Common myeloid progenitor, CD34-positive (primary cell): ENCODE results near the gene TMEM63B.
A peak's percentile ranks its signal among the peaks of the same experiment; 100 is the strongest.

Experiments used
- CTCF ChIA-PET: fragments of 350-600 bp; sonication (Branson Sonifier 250); formaldehyde crosslinking; loops from one replicate; lab custom pipeline; 2021; ENCODE audit warnings: antibody characterized with exemption; lab: Charles Lee
- POLR2A ChIA-PET: fragments of 350-600 bp; sonication (Branson Sonifier 250); formaldehyde crosslinking; loops from one replicate; lab custom pipeline; 2021; ENCODE audit warnings: antibody characterized with exemption; lab: Charles Lee
- DNase-seq, 3 donors: peaks; one replicate each; pipeline versions ENCODE4 v3.0.0 to v3.0.0-alpha.2; 2013
- H3K27ac ChIP-seq, 2 experiments: 1 replicate in 1 of 2; 2 replicates in 1 of 2; pipeline ENCODE4 v1.7.0; 2013; ENCODE audit warnings: inconsistent platforms in 2 of 2, low read length in 2 of 2, mild to moderate bottlenecking in 2 of 2, low read depth in 1 of 2, moderate library complexity in 1 of 2; ENCODE audit not compliant: severe bottlenecking in 2 of 2, insufficient read depth in 1 of 2, poor library complexity in 1 of 2
- H3K27me3 ChIP-seq, 5 experiments: replicated peaks in 2 of 5; 1 replicate in 3 of 5; 2 replicates in 2 of 5; pipeline versions ENCODE4 v1.6.1 to v1.7.0; 2013; ENCODE audit warnings: low read length in 4 of 5, mild to moderate bottlenecking in 2 of 5, moderate library complexity in 2 of 5, inconsistent platforms in 1 of 5; ENCODE audit not compliant: insufficient read depth in 5 of 5, control insufficient read depth in 4 of 5
- H3K36me3 ChIP-seq, 4 experiments: 1 replicate in 2 of 4; 2 replicates in 2 of 4; pipeline versions ENCODE4 v1.6.1 to v1.7.0; 2013; ENCODE audit warnings: low read length in 3 of 4, control low read depth in 1 of 4, mild to moderate bottlenecking in 1 of 4; ENCODE audit not compliant: control insufficient read depth in 4 of 4, insufficient read depth in 4 of 4
- H3K4me1 ChIP-seq, 4 experiments: 1 replicate in 3 of 4; 2 replicates in 1 of 4; pipeline versions ENCODE4 v1.6.1 to v1.7.1; 2013; ENCODE audit warnings: low read length in 3 of 4, mild to moderate bottlenecking in 3 of 4, control low read depth in 1 of 4, inconsistent platforms in 1 of 4, moderate library complexity in 1 of 4; ENCODE audit not compliant: control insufficient read depth in 4 of 4, insufficient read depth in 4 of 4; ENCODE audit errors: control extremely low read depth in 1 of 4
- H3K4me3 ChIP-seq, 7 experiments: 1 replicate in 4 of 7; 2 replicates in 3 of 7; pipeline versions ENCODE4 v1.5.1 to v1.7.0; 2013; ENCODE audit warnings: mild to moderate bottlenecking in 7 of 7, low read length in 6 of 7, moderate library complexity in 6 of 7, inconsistent platforms in 2 of 7, low read depth in 2 of 7, control low read depth in 1 of 7; ENCODE audit not compliant: insufficient read depth in 4 of 7, control insufficient read depth in 1 of 7; ENCODE audit errors: extremely low read depth in 1 of 7
- H3K9me3 ChIP-seq, 5 experiments: 1 replicate in 4 of 5; 2 replicates in 1 of 5; pipeline versions ENCODE4 v1.6.1 to v1.7.1; 2013; ENCODE audit warnings: low read length in 4 of 5, mild to moderate bottlenecking in 2 of 5, inconsistent platforms in 1 of 5, low read depth in 1 of 5, moderate library complexity in 1 of 5; ENCODE audit not compliant: control insufficient read depth in 4 of 5, insufficient read depth in 2 of 5; ENCODE audit errors: control extremely low read depth in 1 of 5
- WGBS: methylation state at CpG from one replicate; pipeline ENCODE4 v1.1.5; 2013; ENCODE audit not compliant: insufficient coverage; 5-methylcytosine and 5-hydroxymethylcytosine counted together

Gene TMEM63B

DNA sequence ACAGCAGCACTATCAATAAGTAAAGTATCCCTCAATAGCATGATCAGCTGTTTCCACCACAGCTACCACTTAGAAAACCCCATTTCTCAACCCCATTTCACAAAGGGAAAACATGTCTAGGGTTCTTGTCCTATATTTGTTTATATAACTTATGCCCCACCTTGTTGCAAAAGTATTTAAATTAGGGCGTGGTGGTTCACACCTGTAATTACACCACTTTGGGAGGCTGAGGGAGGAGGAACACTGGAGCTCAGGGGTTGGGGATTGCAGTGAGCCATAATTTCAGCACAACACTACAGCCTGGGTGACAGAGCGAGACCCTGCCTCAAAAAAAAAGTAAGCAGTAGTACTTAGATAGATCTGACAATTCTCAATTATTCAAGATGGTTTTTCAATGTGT is 3.8 kb upstream of the TMEM63B start:
- ChIA-PET CTCF (interaction anchor here (0.6 to 2.7 kb wide), 5 partner anchors 17 to 145 kb away, joined by 3 to 6 read pairs (median 3); no protein-coding TSS in a partner anchor), POLR2A (interaction anchor here (0.6 kb wide), 1 partner anchor 207 kb away, joined by 3 read pairs; no protein-coding TSS in a partner anchor)
- Histone ChIP-seq H3K27ac (no peak overlapping the region), H3K4me3 (no peak overlapping the region), H3K4me1 (peaks cover 28 to 56% (median 40%) of the 10 kb centered on the region in 4 experiments), H3K27me3 (peaks cover 0 to 27% (median 10%) of the 10 kb centered on the region in 5 experiments), H3K36me3 (peaks cover 0 to 4% (median 0%) of the 10 kb centered on the region in 4 experiments), H3K9me3 (no peaks in the 10 kb centered on the region)
- no peak for DNase-seq
- WGBS = 100% methylated on average over 1 of the region's 2 CpGs

DNA sequence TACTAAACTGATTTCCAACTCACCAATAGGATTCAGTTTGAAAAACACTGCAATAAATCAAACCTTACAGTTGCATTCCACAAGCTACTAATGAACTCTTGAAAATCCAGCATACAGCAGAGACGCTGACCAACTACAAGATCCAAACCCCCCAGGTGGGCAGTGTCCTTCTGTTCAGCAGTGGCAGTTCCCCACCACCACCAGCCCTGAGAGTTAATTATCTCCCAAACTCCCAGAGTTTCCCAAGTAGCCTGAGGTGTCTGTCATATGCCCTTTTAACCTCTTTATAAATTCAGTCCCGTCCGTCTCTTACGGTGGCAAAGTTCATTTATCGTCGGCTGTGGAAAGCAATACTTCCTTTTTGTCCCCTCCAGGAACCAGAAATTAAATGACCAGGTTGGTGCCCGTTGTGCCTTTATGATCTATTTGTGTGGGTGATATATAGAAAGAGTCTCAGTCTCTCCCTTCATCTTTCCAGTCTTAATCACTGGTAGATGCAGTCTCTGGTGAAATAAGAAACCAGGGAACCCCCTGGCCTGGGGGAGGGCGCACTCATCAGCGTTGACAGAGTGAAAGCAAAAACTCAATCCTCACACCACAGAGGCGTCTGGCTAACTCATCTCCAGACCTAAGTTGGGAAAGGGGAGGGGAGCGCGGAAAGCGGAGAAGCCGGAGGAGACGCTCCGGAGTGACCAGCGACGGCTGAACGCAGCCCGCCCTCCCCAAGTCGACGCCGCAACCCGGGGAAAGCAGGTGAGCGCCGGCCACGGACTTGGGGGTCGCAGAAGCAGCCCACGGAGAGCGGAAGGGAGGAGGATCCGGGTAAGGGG is 819 bp upstream of the TMEM63B start:
- Histone ChIP-seq H3K36me3 (peaks cover 0 to 4% (median 0%) of the 10 kb centered on the region in 4 experiments), H3K27me3 (peaks cover 0 to 13% (median 9%) of the 10 kb centered on the region in 5 experiments), H3K4me3 (peak overlapping the region; percentile 77 to 91 (median 85)), H3K27ac (peak overlapping the region in 1 of 2 experiments; percentile 83), H3K4me1 (peaks cover 28 to 56% (median 42%) of the 10 kb centered on the region in 4 experiments), H3K9me3 (no peaks in the 10 kb centered on the region)
- DNase-seq = peak; percentile 47 to 86 (median 79)
- CTCF ChIA-PET = no interaction called here
- 6% methylated on average over 18 of the region's 31 CpGs for WGBS
- POLR2A ChIA-PET = no interaction called here

DNA sequence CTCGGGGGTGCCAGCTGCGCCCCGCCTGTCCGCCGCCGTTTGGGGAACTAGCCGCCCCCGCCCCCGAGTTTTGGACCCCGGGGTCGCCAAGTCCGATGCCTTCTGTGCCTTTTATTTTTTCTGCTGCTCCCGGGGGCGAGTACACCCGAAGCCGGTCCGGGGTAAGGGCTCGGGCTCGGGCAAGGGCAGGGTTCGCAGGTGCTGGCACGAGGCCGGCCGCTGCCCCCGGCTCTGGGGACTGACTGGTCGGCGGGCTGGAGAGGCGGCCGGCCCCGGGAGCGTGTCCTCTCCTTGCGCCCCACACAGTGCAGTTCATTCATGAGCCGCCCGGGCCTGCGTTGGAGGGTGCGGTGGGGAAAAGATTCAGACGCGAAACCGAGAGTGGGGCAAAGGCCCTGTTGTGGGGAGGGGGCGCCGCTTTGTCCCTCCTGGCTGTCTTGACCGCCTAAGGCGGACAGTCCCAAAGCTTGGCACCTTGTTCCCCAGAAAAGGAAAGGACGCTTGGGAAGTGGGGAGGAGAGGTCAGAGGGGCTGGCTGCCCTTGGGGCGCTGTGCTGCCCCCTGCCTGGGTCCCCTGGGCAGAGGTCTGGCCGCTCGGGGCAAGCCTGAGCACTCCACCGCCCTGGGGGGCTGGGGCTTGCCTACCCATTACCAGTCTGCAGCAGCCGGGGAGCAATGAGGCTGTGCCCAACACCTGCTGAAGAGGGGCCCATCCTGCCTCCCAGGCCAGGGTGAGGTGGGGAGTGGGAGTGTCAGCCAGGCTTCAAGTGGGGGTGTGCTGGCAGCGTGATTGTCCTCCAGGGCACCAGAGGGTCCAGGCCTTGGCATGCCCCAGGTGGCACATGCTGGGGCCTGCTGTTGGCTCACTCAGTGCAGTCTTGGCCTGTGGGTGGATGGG is 915 bp downstream of the TMEM63B start:
- Histone ChIP-seq H3K4me1 (peaks cover 18 to 44% (median 31%) of the 10 kb centered on the region in 4 experiments), H3K4me3 (peak overlapping the region; percentile 44 to 82 (median 71)), H3K36me3 (peaks cover 0 to 4% (median 0%) of the 10 kb centered on the region in 4 experiments), H3K27ac (peak overlapping the region in 1 of 2 experiments; percentile 5), H3K27me3 (peaks cover 0 to 13% (median 9%) of the 10 kb centered on the region in 5 experiments), H3K9me3 (no peaks in the 10 kb centered on the region)
- DNase-seq = peak in 2 of 3 donors; percentile 29 to 46
- ChIA-PET CTCF (interaction anchor here (1.2 to 1.5 kb wide), 3 partner anchors 8 to 38 kb away, joined by 3 to 5 read pairs (median 3); no protein-coding TSS in a partner anchor), POLR2A (no interaction called here)
- 11% methylated on average over 31 of the region's 49 CpGs for WGBS

DNA sequence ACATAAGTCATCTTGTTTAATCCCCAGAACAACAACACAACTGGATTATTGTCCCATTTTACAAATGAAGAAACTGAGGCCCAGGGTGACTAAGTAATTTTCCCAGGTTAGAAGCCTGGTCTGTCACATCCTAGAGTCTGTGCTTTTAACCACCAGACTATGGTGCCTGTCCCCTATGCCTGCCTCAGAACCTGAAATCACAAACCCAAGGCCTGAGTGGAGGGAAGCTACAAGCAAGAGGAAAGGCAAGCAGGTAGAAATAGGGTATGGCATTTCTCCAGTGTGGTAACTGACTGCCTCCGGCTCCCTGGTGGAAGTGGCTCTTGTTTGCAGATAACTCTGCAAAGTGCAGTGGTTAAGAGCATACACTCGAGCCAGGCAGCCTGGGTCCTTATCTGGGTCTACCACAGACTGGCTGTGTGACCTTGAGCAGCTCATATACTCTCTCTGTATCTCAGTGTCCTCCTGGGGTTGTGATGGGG is 2.5 kb downstream of the TMEM63B start:
- ChIA-PET CTCF (interaction anchor here (1.0 to 1.5 kb wide), 5 partner anchors 25 to 138 kb away, joined by 3 to 4 read pairs (median 3); no protein-coding TSS in a partner anchor), POLR2A (interaction anchor here (0.6 kb wide), 1 partner anchor 16 kb away, joined by 5 read pairs; no protein-coding TSS in a partner anchor)
- peaks cover 9 to 32% (median 24%) of the 10 kb centered on the region in 4 experiments for H3K4me1 ChIP-seq
- H3K27ac ChIP-seq = no peak overlapping the region
- peaks cover 0 to 4% (median 0%) of the 10 kb centered on the region in 4 experiments for H3K36me3 ChIP-seq
- H3K4me3 ChIP-seq = no peak overlapping the region
- WGBS = 60% methylated on average over 1 of the region's 2 CpGs
- DNase-seq = peak in 2 of 3 donors; percentile 58 to 75
- peaks cover 0 to 13% (median 9%) of the 10 kb centered on the region in 5 experiments for H3K27me3 ChIP-seq
- no peaks in the 10 kb centered on the region for H3K9me3 ChIP-seq

DNA sequence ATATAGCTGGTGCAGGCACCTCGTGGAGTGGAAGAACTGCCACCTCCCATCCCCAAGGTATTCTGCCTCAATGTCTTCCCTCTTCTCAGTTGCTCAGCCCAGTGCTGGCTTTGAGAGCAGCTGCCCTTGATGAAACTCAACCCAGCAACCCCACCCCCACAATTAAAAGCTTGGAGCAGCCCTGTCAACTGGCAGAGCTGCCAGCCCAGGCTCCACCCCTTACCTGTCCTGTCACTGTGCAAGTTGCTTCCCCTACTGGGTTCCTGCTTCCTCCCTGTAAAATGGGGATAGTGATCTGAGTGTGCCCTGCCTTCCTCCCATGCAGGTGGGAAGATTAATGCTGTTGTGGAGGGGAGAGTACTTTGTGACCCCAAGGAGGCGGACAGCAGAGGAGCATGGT is 4.5 kb downstream of the TMEM63B start:
- Histone ChIP-seq H3K27ac (no peak overlapping the region), H3K9me3 (no peaks in the 10 kb centered on the region), H3K36me3 (no peaks in the 10 kb centered on the region), H3K4me1 (peaks cover 0 to 15% (median 10%) of the 10 kb centered on the region in 4 experiments), H3K4me3 (no peak overlapping the region), H3K27me3 (peaks cover 0 to 9% (median 7%) of the 10 kb centered on the region in 5 experiments)
- ChIA-PET POLR2A (interaction anchor here (0.7 kb wide), 1 partner anchor 16 kb away, joined by 6 read pairs; no protein-coding TSS in a partner anchor), CTCF (interaction anchor here (0.5 to 2.4 kb wide), 8 partner anchors 9 to 299 kb away, joined by 3 to 13 read pairs (median 4); no protein-coding TSS in a partner anchor)
- no peak for DNase-seq
- WGBS = 100% methylated on average over 1 of the region's 2 CpGs

DNA sequence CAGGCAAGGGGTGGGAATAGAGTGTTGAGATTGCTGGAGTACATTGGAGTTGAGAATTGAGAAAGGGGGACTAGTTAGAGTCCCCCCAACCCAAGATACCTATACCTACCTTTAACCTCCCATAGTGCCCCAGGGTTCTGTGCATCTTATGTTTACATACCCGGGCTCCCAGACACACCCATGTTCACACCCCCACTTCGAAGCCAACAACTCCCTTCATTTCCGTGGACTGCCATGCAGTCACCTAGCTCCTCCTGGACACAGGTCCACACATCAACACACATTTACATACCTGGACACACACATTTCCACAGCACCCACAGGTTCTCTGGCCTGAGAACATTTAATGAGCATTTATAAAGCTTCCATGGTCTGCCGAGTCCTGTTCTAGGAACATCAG is 5.1 kb downstream of the TMEM63B start:
- H3K36me3 ChIP-seq = no peaks in the 10 kb centered on the region
- 95% methylated on average over 3 of the region's 4 CpGs for WGBS

More for the DNA sequence above, 5.1 kb downstream of the TMEM63B start:
- CTCF ChIA-PET = interaction anchor here (0.9 to 2.4 kb wide), 8 partner anchors 8 to 300 kb away, joined by 3 to 13 read pairs (median 4); no protein-coding TSS in a partner anchor
- no peak overlapping the region for H3K4me3 ChIP-seq
- H3K27me3 ChIP-seq = peaks cover 0 to 9% (median 7%) of the 10 kb centered on the region in 5 experiments
- no peak overlapping the region for H3K27ac ChIP-seq
- peaks cover 0 to 15% (median 10%) of the 10 kb centered on the region in 4 experiments for H3K4me1 ChIP-seq
- H3K9me3 ChIP-seq = no peaks in the 10 kb centered on the region
- DNase-seq = no peak
- POLR2A ChIA-PET = no interaction called here
